ENCODE results near the gene EAF1. TPM values are rescaled to one million over a fixed set of nuclear protein-coding genes. Genes with fewer than 3 reads are reported as not detected.

Gene EAF1
- total RNA-seq, 2 donors from 2014 or later: 25.5 to 30.9 TPM

DNA sequence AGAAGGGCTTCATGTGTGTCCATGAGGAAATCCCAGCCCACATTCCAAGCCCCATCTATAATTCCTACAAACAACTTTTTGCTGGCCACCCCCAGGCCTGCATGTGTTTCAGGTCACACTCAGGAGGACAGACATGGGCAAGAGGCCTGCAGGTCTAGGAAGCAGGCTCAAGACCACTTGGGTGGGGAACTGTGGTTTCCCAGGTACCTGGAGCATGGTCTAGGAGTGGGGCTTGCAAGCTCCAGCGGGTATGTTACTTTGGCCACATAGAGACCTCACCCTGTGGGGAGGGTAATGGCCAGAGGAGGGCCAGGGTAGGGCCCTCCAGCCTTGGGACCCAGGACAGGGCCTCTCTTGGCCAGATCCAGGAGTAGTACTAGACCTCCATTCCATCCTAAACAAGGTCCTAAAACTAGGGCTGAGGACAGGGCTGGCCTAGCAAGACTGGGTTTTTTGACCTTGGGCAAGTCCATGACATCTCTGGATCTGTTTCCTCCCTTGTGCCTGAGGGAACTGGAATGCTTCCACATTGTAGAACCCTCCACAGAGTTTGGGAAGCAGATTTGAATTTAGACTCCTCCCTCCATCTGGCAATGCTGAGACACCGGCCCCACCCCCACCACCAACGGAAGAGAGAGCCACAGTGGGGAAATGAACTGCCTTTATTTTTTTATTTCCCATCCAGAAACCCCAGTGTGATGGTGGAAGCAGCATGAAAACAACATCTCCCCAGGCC lies 22.3 kb downstream of the EAF1 start:
- DNase-seq (ENCODE audit: low spot score): no peak
- Histone ChIP-seq H3K9me3 (no peaks in the 10 kb centered on the region), H3K4me1 (replicated peaks) (no peaks in the 10 kb centered on the region), H3K27ac (no peak overlapping the region), H3K36me3 (no peaks in the 10 kb centered on the region), H3K27me3 (replicated peaks; ENCODE audit: insufficient read depth) (no peaks in the 10 kb centered on the region), H3K4me3 (no peak overlapping the region)
- 95% methylated on average over 3 of the region's 3 CpGs for whole genome bisulfite sequencing
- intact Hi-C loops (cut with DNase I): no loop called here
- TF ChIP-seq, protein P1, sequence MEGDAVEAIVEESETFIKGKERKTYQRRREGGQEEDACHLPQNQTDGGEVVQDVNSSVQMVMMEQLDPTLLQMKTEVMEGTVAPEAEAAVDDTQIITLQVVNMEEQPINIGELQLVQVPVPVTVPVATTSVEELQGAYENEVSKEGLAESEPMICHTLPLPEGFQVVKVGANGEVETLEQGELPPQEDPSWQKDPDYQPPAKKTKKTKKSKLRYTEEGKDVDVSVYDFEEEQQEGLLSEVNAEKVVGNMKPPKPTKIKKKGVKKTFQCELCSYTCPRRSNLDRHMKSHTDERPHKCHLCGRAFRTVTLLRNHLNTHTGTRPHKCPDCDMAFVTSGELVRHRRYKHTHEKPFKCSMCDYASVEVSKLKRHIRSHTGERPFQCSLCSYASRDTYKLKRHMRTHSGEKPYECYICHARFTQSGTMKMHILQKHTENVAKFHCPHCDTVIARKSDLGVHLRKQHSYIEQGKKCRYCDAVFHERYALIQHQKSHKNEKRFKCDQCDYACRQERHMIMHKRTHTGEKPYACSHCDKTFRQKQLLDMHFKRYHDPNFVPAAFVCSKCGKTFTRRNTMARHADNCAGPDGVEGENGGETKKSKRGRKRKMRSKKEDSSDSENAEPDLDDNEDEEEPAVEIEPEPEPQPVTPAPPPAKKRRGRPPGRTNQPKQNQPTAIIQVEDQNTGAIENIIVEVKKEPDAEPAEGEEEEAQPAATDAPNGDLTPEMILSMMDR (IDR thresholded peaks at IDR 0.05): no peak
- TF ChIP-seq POLR2A (IDR thresholded peaks at IDR 0.05) (no peak), POLR2AphosphoS5 (IDR thresholded peaks at IDR 0.05) (no peak)

GRCh38 chr3:15450438-15451215 lies 23.2 kb downstream of the EAF1 start:
- H3K27ac ChIP-seq: no peak overlapping the region
- H3K27me3 ChIP-seq (replicated peaks; ENCODE audit: insufficient read depth): no peaks in the 10 kb centered on the region
- intact Hi-C loops (cut with DNase I): no loop called here
- H3K9me3 ChIP-seq: no peaks in the 10 kb centered on the region
- H3K36me3 ChIP-seq: no peaks in the 10 kb centered on the region
- no peak for TF ChIP-seq POLR2AphosphoS5 (IDR thresholded peaks at IDR 0.05)
- TF ChIP-seq, protein P1 (IDR thresholded peaks at IDR 0.05): no peak
- no peak for TF ChIP-seq POLR2A (IDR thresholded peaks at IDR 0.05)
- WGBS: 97% methylated on average over 12 of the region's 12 CpGs
- H3K4me1 ChIP-seq (replicated peaks): no peaks in the 10 kb centered on the region
- DNase-seq (ENCODE audit: low spot score): no peak
- no peak overlapping the region for H3K4me3 ChIP-seq

DNA sequence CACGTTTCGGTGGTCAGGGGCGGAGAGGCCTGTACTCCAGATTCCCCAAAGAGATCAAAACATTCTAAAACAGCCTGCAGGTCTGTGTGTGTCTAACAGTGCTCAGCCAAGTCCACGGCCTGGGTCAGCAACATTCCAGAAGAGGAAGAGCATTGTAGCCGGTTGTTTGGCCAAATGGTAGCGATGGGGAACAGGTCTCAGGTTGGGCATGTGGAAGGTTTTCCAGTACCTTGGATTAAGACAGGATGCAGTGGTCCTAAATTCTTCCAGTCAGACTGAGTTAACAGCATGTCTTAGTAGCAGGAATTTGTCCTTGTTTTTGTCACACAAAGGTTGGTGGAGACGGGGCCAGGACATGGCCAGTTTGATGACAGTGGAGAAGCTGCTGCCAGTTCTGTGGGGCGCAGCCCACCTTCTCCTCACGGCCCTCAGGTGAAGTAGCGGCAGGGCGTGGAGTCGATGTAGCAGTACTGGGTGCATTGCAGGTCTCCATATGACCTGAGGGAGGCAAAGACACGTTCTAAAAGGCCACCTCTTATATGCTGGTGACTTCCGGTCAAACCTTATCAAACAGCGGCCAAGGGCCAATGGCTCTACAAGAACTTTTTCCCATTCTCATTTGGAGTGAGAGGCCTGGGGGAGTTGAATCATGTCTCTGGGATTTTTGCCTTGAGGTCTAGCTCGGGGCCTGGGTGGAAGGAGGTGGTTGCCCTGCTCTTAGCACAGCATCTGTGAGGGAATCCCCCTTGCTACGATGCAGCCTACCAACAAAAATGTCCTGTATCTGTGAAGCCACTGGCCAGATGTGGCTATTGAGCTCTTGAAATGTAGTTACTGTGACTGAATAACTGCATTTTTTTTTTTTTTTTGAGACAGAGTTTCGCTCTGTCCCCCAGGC lies 24.1 kb downstream of the EAF1 start:
- Histone ChIP-seq H3K4me1 (replicated peaks) (no peaks in the 10 kb centered on the region), H3K27me3 (replicated peaks; ENCODE audit: insufficient read depth) (no peaks in the 10 kb centered on the region), H3K36me3 (no peaks in the 10 kb centered on the region), H3K4me3 (no peak overlapping the region), H3K9me3 (no peaks in the 10 kb centered on the region), H3K27ac (no peak overlapping the region)
- intact Hi-C loops (cut with DNase I): no loop called here
- 93% methylated on average over 18 of the region's 18 CpGs for WGBS
- TF ChIP-seq, protein P1 (IDR thresholded peaks at IDR 0.05): no peak
- TF ChIP-seq POLR2A (IDR thresholded peaks at IDR 0.05) (no peak), POLR2AphosphoS5 (IDR thresholded peaks at IDR 0.05) (no peak)
- no peak for DNase-seq (ENCODE audit: low spot score)

GRCh38 chr3:15452156-15452555 lies 24.8 kb downstream of the EAF1 start:
- Histone ChIP-seq H3K27me3 (replicated peaks; ENCODE audit: insufficient read depth) (no peaks in the 10 kb centered on the region), H3K4me1 (replicated peaks) (no peaks in the 10 kb centered on the region), H3K4me3 (no peak overlapping the region), H3K27ac (no peak overlapping the region), H3K36me3 (no peaks in the 10 kb centered on the region), H3K9me3 (no peaks in the 10 kb centered on the region)
- TF ChIP-seq POLR2A (IDR thresholded peaks at IDR 0.05): no peak
- TF ChIP-seq, protein P1 (IDR thresholded peaks at IDR 0.05): no peak
- no peak for TF ChIP-seq POLR2AphosphoS5 (IDR thresholded peaks at IDR 0.05)
- WGBS: 84% methylated on average over 9 of the region's 9 CpGs
- no peak for DNase-seq (ENCODE audit: low spot score)
- intact Hi-C loops (cut with DNase I): no loop called here
